Bronchial epithelial cell (primary cell): Measurements from ENCODE around the gene SH3PXD2B. TPM values are rescaled to one million over a fixed set of nuclear protein-coding genes. Genes with fewer than 3 reads are reported as not detected.
"Not testable (repeated sequence)": the region's sequence is repeated elsewhere in the genome, so short reads cannot be mapped to it uniquely, and the experiment has no call there.

ENCODE experiments used
- DNase-seq: peaks from one replicate; pipeline ENCODE4 v3.0.0-alpha.2; 2010; ENCODE audit warnings: low read depth
- FAIRE-seq: peaks from 2 replicates; lab custom pipeline; 2011; peaks lifted over from hg19 to GRCh38; lab: Jason Lieb, UNC
- H3K27me3 ChIP-seq: 2 replicates; pipeline ENCODE4 v1.5.1; 2011; ENCODE audit warnings: low read length; ENCODE audit not compliant: control insufficient read depth, insufficient read depth
- H3K36me3 ChIP-seq: 2 replicates; pipeline ENCODE4 v1.5.1; 2011; ENCODE audit warnings: low read length; ENCODE audit not compliant: control insufficient read depth, insufficient read depth
- H3K4me3 ChIP-seq: 2 replicates; pipeline ENCODE4 v1.5.1; 2011; ENCODE audit warnings: mild to moderate bottlenecking, low read depth, low read length, control low read depth
- total RNA-seq: library from RNA; depleted of rRNA; stranded (reverse); fragments of >200 nt; gene quantifications from 2 replicates; pipeline ENCODE4 v1.2.1, GENCODE V29; 2014
- TF ChIP-seq, protein P1 (sequence below): IDR thresholded peaks from 2 replicates; pipeline ENCODE4 v1.5.1; 2011; ENCODE audit warnings: mild to moderate bottlenecking, moderate library complexity, low read length, control low read depth, inconsistent platforms; ENCODE audit not compliant: insufficient read depth, severe bottlenecking

Gene SH3PXD2B
- total RNA-seq, 1 donor from 2014 or later, result 10.0 TPM

DNA sequence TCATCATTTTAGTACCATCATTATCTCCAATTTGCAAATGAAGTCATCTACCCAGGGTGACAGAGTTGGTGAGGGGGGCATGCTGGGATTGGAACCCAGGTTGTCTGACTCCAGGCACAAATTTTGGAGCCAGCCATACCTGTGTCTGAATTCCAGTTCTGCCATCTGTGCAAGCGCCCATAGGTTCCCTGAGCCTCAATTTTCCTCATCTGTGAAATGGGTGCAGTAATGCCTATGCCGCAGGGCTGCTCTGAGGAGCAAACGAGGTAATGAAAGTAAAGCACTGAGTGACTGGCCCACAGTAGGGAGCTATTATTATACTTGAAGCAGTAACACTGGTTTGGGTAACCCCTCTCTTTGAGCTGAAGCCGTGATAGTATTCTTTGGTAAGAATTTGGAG lies 49.6 kb downstream of the SH3PXD2B start:
- FAIRE-seq (no peak), DNase-seq (no peak)
- no peak overlapping the region for H3K4me3 ChIP-seq
- H3K27me3 ChIP-seq, result no peaks in the 10 kb centered on the region
- TF ChIP-seq, protein P1, sequence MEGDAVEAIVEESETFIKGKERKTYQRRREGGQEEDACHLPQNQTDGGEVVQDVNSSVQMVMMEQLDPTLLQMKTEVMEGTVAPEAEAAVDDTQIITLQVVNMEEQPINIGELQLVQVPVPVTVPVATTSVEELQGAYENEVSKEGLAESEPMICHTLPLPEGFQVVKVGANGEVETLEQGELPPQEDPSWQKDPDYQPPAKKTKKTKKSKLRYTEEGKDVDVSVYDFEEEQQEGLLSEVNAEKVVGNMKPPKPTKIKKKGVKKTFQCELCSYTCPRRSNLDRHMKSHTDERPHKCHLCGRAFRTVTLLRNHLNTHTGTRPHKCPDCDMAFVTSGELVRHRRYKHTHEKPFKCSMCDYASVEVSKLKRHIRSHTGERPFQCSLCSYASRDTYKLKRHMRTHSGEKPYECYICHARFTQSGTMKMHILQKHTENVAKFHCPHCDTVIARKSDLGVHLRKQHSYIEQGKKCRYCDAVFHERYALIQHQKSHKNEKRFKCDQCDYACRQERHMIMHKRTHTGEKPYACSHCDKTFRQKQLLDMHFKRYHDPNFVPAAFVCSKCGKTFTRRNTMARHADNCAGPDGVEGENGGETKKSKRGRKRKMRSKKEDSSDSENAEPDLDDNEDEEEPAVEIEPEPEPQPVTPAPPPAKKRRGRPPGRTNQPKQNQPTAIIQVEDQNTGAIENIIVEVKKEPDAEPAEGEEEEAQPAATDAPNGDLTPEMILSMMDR, result no peak
- peaks cover 14% of the 10 kb centered on the region for H3K36me3 ChIP-seq

DNA sequence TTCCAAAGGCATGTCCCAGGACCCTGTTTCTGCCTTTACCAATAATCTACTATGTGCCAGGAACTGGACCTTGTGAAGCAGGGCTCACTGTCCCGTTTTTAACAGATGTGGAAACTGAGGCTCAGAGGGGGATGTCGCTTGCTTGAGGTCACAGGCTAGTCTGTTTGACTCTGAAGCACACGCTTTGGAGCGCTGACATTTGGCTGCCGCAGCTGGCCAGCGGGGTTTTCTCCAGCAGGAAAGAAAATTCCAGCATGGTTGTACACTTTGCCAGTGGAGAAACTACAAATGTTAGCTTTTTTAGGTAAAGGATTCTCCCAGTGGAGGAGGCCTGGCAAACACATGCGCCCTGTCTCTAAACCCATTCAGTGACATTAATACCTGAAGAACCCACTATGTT lies 50.5 kb downstream of the SH3PXD2B start:
- peaks cover 14% of the 10 kb centered on the region for H3K36me3 ChIP-seq
- TF ChIP-seq, protein P1, result no peak
- H3K27me3 ChIP-seq, result no peaks in the 10 kb centered on the region
- DNase-seq (no peak), FAIRE-seq (no peak)
- H3K4me3 ChIP-seq, result no peak overlapping the region

DNA sequence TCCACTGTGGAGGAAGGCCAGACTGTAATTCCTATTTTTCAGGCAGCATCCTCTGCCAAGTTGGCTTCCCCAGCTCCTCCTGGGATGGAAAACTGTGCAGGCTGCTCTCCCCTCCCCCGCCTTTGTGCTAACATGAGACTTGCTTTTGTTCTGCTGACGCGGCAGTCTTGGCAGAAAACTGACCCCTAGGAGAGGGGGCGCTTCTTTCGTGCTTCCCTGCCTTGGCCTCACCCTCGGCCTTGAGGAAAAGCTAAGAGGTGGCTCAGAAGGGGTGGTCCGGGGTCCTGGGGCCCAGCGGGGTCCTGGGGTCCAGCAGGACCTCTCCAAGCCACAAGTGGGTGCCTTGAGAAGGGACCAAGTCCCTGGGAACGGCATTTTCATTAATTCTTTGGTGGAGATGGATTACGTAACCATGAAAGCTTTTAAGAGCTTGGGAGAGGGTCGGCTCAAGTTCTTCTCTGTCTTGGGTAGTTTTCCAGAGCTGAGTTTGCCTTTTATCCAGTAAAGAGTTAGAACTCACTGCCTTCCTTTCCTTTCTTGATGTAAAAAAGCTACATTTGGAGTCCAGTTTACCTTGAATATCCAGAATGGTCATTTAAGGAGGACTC lies 51.0 kb downstream of the SH3PXD2B start:
- Histone ChIP-seq H3K36me3 (peaks cover 14% of the 10 kb centered on the region), H3K4me3 (no peak overlapping the region), H3K27me3 (no peaks in the 10 kb centered on the region)
- DNase-seq, result no peak
- no peak for FAIRE-seq
- TF ChIP-seq, protein P1, result no peak

DNA sequence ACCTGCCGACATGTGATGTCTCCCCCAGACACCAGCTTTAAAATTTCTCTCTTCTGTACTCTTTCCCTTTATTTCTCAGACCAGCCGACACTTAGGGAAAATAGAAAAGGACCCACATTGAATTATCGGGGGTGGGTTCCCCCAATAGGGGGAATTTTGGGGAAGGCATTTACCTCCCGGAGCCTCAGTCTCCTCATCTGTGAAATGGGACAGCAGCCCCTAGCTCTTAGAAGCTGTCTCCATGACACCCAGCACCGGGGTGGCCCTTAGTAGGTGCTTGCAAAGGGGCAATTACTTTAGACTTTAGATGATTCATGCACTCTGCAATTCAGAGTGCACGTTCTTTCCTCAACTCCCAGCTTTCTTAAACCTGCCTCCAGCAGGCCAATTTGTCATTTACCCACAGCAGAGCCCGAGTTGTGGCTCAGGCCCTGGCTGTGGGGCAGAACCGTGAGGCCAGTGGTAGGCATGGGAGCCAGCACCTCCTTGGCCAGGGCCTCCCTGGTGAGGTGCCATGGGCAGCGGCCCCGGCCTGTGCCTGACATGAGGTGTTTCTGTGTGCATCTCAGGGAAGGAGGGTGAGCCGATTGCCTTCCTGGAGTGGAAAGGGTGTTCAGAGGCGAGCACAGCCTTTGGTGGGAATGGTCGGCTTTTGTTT lies 51.7 kb downstream of the SH3PXD2B start:
- Histone ChIP-seq H3K27me3 (no peaks in the 10 kb centered on the region), H3K36me3 (peaks cover 14% of the 10 kb centered on the region), H3K4me3 (no peak overlapping the region)
- TF ChIP-seq, protein P1, result no peak
- no peak for FAIRE-seq
- DNase-seq, result no peak

DNA sequence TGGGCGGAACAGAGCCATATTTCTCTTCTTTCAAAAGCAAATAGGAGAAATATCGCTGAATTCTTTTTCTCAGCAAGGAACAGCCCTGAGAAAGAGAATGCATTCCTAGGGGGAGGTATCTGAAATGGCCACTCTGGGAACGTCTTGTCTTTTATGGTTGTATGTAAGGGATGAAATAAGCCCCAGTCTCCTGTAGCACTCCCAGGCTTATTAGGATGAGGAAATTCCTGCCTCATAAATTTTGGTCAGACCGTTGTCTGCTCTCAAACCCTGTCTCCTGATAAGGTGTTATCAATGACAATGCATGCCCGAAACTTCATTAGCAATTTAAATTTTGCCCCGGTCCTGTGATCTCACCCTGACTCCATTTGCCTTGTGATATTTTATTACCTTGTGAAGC lies 52.3 kb downstream of the SH3PXD2B start:
- H3K36me3 ChIP-seq, result peaks cover 14% of the 10 kb centered on the region
- FAIRE-seq, DNase-seq, H3K27me3 ChIP-seq, H3K4me3 ChIP-seq: not testable (repeated sequence)

DNA sequence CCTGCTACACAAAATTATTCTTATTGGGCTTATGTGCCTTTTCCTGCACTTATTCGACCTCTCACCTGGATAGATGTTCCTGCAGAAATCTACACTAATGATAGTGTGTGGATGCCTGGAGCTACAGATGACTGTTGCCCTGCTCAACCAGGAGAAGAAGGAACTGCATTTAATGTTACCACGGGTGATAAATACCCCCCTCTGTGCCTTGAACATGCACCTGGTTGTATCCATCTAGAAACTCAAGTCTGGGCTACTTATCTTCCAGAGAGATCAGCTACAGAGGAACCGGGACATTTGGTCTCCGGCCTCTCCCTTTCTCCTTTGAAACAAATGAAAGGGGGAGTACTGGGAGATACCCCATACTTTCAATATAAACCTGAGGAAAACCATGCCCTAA lies 54.5 kb downstream of the SH3PXD2B start:
- DNase-seq, result no peak
- Histone ChIP-seq H3K27me3 (no peaks in the 10 kb centered on the region), H3K4me3 (no peak overlapping the region), H3K36me3 (peaks cover 6% of the 10 kb centered on the region)
- FAIRE-seq, result no peak
- TF ChIP-seq, protein P1, result no peak
